DMS153 (cell line): ENCODE measurements around the gene BCL6.
"Not testable (repeated sequence)": the region's sequence is repeated elsewhere in the genome, so short reads cannot be mapped to it uniquely, and the experiment has no call there.

Source experiments
- DNase-seq: peaks from one replicate; lab custom pipeline; 2025; lab: John Stamatoyannopoulos, UW

BCL6 gene

DNA sequence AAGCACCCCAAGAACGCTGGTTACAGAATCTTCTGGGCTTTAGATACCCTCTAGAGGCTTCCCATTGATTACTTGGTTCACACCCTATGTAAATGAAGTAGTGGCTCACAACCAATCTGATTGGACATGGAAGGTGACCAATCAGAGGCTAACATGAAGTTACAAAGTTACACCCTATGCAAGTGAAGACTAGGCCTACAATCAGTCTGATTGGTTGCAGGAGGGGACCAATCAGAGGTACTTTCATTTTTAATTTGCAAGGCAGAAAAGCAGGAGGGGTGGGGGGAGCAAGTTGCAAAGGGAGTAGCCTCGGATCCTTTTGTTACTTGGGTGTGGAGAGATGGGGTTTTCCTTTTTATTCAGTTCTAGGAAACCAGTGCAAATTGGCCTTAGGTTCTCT is 31.8 kb downstream of the BCL6 start:
- no peak for DNase-seq

DNA sequence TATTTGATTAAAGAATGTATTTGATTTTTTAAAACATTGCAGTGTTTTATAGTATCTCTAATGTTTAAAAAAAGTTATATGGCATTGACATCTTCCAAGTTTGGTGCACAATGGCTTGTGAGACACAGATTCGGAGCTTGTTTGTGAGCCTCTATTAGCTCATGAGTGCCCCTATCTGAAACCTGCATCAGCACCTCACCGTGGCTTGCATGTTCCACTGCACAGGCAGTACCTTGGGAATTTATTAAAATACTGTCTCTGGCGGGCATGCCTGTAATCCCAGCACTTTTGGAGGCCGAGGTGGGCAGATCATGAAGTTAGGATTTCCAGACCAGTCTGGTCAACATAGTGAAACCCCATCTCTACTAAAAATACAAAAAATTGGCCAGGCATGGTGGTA is 36.1 kb downstream of the BCL6 start:
- no peak for DNase-seq

DNA sequence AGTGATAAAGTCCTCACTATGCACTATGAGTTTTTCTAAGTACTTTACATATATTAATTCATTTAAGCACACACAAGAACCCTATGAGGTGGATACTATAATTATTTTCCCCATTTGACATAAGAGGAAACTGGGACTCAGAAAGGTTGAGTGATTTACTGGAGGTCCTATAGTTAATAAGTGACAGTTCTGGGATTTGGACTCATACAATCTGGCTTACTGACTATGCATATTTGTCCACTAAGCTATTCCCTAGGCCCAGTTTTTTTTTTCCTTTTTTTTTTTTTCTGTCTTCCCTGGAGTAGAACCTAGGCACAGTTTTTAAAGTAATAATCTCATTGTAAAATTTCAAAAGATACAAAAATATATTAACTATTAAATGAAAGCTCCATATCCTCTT is 36.6 kb downstream of the BCL6 start:
- no peak for DNase-seq

DNA sequence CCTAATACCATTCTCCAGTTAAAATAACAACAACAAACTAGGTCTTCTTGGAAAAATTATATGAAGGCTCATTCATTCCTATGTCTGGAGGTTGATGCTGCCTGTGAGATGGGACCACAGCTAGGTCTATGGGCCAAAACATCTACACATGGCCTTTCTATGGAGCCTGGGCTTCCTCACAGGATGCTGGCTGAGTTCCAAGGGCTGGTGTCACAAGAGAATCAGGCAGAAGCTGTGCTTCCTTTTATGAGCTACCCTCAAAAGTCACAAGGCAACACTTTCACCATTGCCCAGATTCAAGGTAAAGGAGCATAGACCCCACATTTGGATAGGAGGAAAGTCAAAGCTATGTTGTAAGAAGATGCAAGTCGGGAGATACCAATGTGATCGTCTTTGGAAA is 38.3 kb downstream of the BCL6 start:
- DNase-seq: no peak

DNA sequence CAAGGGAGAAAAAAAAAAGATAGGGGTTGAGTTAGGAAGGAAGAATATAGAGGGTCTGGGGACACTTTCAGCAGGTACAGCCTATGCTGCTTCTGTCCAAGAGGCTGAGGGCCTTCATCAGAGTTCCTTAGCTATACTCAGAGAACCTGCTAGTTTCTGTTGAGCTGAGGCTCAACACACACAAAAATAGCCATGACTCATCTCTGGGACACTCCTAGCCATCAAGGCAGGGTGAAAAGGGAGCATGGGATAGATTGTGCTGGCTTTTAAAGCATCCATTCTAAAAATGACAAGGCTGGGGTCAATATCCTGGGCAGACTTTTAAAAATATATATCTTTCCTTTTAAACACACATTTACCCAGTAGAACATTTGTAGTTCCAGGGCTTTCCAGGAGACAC is 40.1 kb downstream of the BCL6 start:
- no peak for DNase-seq

DNA sequence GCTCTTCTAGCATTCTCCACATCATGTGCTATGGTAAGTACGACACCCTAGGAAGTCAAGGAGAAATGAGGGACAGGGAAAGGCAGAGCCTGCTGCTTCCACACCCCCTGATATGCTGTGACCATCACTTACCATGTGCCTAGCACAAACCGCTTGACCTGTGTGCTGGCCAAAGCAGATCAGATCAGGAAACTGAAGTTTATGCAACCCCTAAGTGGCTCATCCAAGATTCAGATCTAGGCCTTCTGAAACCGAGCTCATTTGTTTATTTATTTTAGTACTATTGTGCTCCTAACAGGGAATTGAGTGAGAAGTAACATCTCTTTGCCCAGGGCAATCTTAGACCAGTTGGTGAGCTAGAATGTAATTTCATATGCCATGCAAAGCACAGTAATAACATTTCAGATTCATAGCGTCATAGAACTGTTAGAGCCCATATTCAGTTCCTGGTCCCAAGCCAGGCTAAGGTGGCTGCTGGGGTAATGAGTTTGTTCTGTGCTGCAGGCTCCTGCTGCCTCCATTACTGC is 42.7 kb downstream of the BCL6 start, which contains the start of gene RTP2:
TSS of gene RTP2 (minus strand) at position 51 of the 527 bp plus-strand sequence. CDS start 429 bp downstream, outside the sequence.
- no peak for DNase-seq

DNA sequence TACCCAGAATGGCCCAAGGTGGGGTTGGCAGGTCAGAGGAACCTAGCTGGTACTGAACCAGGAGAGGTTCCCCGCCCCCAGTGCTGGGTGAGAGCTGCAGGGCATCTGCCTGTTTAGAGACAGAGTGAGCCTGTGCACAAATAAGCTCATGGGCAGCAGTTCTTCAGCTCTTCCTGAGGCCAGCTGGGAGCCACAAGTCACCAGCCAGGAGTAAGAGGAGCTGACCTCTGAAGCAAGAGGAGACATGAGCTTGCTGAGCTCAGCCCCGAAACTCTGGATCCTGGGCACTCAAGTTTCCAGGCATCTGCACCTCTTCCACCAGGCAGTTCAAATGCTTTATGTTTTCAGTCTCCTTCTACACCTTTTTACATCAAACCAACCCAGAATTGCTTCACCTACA is 45.0 kb downstream of the BCL6 start:
- DNase-seq: no peak

DNA sequence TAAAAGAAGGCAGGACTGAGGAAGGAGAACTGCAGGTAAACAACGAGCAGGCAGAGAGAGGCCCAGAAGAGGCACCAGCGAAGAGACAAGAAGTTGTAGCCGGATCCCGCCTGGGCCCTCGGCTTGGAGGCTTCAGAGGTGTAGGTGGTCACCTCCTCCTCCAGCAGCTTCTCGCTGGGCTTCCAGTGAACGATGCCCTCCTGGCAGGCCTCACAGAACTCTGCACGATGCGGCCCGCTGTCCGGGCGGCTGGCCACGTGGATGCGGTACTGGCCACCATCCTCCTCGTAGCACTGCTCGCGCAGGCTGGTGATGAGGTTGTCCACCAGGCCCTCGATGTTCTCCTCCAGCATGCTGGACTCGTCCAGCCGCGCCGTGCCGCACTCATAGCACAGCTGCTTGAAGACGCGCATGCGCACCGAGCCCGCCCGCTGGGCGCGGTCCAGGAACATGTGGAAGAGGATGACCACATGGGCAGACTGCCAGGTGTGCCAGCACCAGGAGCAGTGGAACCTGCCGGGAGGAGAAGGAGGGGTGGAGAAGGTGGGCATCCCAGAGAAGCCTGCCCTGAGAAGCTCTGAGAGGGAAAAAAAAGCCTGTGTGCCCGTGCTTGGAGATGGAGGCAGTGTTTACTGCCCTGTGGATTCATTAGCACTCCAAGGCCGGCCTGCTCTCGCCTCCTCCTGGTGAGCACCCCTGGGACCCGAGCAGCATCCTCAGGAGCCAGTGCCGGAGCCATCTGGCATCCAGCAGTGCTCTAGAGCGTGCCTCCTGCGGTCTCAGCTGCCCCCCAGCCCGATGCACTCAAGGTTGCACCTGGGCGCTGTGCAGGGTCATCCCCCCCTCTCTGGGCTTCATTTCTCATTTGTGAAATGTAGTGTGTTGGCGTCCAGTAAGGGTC is 46.5 kb downstream of the BCL6 start:
- DNase-seq: no peak

DNA sequence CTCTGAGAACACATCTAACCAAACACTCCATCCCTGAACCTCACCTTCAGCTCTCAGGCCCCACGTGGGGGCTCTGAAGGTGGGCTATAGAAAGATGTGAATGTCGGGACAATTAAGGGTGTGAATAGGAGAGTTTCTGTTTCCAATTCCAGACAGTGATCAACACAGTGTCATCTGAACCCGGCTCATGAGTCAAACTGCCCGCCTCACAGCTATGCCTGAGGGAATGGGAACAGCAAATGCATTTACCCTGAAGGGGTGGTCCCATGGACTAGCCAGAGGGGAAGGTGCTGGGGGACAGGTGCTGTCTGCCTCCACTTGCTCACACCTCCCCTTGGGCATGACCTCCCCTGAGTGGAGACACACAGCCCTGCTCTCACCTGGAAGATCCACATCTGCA is 49.2 kb downstream of the BCL6 start:
- DNase-seq: no peak

DNA sequence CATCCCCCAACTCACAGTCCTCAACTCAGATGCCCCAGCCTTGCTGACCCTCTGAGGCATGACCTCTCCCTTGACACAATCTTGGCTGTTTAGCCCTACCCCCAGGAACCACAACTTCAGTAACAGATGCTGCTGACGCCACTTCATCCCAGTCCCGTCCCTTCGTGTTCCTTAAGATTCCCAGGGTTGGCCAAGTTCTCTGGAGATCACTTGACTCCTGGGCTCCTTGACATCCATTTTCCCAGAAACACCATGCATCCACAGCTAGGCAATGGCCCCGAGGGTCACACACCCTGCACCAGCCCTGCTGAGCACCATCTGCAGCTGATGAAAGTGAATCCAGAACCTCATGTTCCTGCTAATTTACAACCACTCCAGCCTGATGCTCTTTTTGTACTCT is 49.8 kb downstream of the BCL6 start:
- DNase-seq: no peak

DNA sequence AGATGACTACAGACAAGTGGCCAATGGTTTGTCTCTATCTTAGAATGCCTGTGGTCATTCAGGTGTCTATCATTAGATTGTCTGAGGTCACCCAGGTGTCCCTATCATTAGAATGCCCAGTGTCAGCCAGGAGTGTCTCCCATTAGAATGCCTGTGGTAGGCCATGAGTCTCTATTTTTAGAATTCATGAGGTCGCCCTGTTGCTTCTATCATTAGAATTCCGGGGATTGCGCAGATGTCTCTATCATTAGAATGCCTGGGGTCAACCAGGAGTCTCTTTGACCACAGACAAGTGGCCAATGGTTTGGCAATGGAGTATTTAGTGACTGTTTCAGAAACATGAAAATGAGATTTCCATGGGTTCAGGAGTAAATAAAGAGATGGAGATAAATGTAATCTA is 50.5 kb downstream of the BCL6 start:
- DNase-seq: no peak

DNA sequence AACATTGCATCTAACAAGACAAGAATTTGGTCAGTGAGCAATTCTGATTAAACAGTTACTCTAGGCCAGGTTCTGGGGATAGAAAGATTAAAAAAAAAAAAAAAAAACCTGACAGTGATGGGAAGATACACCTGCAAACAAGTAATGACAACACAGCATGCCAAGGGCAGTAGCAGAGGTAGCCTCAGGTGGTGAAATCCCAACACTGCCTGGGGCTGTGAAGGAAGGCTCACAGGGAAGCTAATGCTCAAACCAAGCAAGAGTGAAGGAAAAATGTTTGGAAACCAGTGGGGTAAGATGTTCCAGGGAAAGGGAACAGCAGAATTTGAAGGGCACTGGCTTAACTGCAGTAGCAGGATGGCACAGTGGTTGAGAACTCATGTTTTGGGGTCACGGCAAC is 51.8 kb downstream of the BCL6 start:
- no peak for DNase-seq

DNA sequence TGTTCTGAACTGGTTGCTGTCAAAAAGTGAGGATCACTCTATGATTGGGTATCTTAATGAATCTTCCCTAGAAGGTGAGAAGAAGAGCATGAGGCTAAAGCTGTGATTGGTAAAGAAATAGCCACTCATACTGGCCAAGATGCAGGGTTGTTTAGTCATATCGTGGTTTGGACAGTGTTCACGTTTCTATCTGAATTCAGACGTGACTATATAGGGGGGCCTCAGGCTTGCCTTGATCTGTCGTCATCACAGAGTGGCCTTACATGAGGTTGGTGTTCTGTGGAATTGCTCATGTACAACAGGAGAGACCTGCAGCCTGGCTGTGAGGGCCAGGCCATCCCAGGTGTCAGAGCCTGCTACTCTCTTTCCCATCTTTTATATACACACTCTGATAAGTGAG is 55.3 kb downstream of the BCL6 start:
- no peak for DNase-seq

DNA sequence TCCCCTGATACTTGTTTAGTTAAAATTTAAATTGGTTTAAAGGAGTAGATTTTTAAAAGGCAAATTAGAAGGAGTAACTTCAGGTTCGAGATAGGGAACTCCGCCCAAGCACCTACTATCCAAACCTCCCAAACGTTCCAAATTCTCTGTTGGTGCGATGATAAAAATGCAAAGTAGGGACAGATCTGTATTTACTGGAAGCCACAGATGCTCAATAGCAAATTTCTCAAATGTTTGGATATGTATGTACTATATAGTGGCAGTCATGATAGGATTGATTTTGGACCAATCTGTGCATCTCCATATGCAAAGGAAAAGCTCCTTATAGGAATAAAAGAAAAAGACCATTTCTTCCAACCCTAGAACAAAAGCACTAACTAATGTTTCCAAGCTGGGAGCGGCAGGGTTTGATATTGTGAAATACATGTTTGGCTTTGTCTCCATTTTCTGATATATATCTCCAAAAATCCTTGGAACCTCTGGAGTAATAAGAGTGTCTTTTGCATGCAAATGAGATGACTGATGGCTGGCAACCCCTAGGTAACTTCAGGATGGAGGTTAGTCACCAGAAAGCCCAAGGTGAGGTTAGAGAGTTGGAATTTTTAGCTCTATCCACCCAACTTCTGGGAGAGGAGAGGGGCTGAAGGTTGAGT is 58.5 kb downstream of the BCL6 start:
- no peak for DNase-seq

DNA sequence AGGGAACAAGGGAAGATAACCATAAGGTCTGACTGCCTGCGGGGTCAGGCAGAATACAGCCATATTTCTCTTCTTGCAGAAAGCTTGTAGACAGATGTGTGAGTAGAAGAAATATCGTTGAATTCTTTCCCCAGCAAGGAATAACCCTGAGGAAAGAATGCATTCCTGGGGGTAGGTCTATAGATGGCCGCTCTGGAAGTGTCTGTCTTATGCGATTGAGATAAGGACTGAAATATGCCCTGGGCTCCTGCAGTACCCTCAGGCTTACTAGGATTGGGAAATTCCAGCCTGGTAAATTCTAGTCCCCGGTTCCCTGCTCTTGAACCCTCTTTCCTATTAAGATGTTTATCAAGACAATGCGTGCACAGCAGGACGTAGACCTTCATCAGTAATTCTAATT is 59.3 kb downstream of the BCL6 start:
- DNase-seq: no peak

DNA sequence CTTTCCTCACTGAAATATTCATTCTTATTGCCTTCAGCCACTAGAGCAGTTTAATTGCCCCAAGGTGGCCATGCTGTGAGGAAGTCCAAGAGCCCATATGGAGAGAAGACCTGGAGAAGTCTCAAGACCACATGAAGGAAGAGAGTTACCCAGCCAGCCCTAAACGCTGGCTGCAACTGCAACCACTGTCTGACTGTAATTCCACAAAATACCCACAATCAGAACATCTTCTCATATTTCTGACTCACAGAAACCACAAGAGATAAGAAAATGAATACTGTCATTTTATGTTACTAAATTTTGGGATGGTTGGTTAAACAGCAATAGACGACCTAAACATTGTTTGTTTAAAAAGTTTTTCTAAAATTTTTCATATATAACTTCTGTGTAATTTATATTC is 60.4 kb downstream of the BCL6 start:
- no peak for DNase-seq

DNA sequence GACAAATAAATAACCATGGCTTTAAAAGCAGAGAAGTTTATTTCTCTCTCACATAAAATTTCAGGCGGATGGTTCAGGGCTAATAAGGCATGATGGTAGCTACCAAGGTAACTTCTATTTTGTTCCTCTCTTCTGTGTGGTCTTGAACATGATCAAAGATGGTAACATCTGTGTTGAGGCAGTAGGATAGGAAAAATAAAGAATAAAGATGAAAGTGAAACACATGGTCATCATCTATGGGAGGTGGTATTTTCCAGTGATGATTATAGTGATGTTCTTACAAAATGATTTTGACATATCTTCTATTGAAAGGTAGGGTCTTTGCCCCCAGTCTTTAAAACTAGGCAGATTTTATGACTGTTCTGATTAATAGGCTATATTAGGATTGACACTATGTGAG is 60.8 kb downstream of the BCL6 start:
- no peak for DNase-seq

DNA sequence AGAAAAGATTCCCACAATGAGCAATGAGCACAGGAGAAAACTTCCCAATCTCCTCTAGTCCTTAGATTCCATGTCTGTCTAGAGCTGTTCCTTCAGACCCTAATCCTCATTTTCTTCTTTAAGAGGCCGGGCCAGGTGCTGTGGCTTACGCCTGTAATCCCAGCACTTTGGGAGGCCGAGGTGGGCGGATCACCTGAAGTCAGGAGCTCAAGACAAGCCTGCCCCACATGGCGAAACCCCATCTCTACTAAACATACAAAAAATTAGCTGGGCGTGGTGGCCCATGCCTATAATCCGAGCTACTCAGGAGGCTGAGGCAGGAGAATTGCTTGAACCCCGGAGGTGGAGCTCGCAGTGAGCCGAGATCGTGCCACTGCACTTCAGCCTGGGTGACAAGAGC is 63.5 kb downstream of the BCL6 start:
- not testable (repeated sequence) for DNase-seq

DNA sequence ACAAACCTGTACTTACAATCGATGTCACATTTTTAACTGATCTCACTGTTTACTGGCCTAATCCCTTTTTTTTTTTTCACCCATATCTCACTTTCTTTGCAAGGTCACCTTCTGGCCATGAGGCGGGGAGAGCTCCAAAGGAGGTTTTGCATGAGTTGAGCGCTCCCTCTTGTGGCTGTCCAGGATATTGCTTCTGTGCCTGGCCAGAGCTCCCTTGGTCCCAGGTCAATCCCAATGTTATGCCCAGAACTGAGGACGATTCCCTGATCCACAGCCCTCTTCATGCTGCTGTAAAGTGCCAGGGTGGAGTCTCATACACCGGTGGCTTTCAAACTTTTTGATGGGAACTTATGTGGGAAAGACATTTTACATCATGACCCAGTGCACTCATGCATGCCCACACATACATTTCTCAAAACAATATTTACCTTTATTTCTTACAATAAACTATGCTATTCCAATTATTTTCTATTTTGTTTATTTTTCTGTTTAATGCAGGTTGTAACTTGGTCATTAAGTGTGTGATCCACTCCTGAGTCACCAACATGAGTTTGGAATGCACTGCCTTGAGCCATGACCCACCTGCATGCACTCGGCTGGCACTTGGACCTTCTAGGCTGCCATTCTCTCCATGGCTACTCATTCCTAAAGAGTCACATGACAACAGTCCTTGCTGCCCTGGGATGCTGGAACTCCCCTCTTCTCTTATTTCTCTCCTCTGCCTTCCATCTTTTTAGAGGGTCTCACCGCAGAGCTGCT is 65.5 kb downstream of the BCL6 start:
- DNase-seq: peak; percentile 5

DNA sequence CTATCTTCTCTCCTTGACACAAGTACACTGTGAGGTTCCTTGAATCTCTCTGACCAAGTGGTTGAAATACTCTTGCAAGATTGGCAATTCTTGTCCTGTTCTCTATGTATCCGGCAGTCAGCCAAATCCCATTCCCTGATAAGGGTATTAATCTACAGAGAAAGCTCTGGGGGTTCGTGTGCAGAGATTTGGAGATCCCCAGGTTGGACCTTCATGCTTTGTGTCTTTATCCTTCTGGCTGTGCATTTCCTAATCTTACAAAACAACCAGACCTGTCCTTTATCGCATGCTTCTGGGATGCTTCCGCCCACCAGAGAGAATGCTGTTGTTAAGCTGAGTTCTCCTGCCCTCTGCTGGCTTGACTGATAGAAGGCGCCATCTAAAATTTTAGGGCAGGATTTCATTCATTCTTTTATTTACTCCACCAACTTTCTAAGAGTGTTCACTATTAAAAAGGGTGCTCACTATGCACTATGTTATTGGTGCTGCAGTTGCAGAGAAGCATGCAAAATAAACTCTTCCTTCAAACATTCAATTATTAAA is 66.5 kb downstream of the BCL6 start:
- DNase-seq: peak; percentile 8

DNA sequence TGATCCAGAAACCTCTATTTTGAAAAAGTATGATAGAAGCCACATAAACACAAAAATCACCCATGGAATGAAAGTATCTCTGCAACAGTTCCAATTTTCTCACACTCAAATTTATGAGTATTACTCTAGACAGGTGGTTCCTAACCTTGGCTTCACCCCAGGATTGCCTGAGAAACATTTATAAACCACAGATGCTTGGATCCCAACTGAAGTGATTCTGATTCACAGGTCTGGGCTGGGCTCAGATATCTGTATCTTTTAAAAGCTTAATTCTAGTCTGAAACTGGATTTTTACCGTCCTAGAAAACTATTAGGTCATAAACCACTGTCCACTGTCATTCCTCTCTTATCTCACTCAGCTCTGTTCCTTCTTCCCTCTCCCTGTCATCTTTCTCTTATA is 67.7 kb downstream of the BCL6 start:
- no peak for DNase-seq

DNA sequence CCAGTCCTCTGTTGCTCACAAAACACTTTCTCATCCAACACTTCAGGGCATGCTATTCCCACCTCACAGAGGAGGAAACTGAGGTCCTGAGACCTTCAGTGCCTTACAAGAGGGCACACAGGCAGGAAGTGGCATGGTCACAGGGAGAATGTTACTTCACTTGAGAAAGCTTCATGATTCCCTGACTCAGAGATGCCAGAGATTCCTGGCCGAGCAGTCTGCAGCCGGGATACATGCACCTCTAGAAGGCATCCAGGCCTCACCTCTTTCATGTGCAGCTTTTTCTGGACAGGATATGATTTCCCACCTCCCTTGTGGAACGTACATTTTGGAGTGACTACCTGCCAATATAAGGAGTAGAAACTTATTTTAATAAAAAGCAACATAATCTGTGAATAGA is 72.3 kb downstream of the BCL6 start:
- DNase-seq: no peak
